ENCODE results near the gene DNAH17. TPM values are rescaled to one million over a fixed set of nuclear protein-coding genes. Genes with fewer than 3 reads are reported as not detected.

The DNAH17 gene
- total RNA-seq, 1 donor from 2014 or later: 0.51 TPM

- DNase-seq: no peak
These were observed 150.1 kb downstream of the DNAH17 start for GRCh38 chr17:78427140-78427539.

- no peak for DNase-seq
These were observed 150.8 kb downstream of the DNAH17 start for GRCh38 chr17:78426293-78426879.

GRCh38 chr17:78425429-78425828 lies 151.8 kb downstream of the DNAH17 start:
- DNase-seq: no peak

- DNase-seq: no peak
These were observed 153.1 kb downstream of the DNAH17 start for GRCh38 chr17:78423961-78424675.

GRCh38 chr17:78422872-78423588 lies 154.2 kb downstream of the DNAH17 start:
- no peak for DNase-seq

- DNase-seq: no peak
These were observed 155.0 kb downstream of the DNAH17 start for GRCh38 chr17:78422267-78422605.

GRCh38 chr17:78421534-78422266 lies 155.5 kb downstream of the DNAH17 start:
- DNase-seq: peak; percentile 88

- DNase-seq: no peak
These were observed 156.1 kb downstream of the DNAH17 start for GRCh38 chr17:78421084-78421533.

GRCh38 chr17:78419970-78420815 lies 157.0 kb downstream of the DNAH17 start:
- DNase-seq: peak; percentile 30

GRCh38 chr17:78418326-78419026 lies 158.7 kb downstream of the DNAH17 start:
- DNase-seq: no peak

GRCh38 chr17:78417531-78417909 lies 159.7 kb downstream of the DNAH17 start:
- DNase-seq: no peak

GRCh38 chr17:78416791-78417530 lies 160.2 kb downstream of the DNAH17 start:
- DNase-seq: peak; percentile 92

GRCh38 chr17:78415821-78416711 lies 161.1 kb downstream of the DNAH17 start:
- DNase-seq: peak; percentile 44

- peak; percentile 32 for DNase-seq
These were observed 162.7 kb downstream of the DNAH17 start for GRCh38 chr17:78414178-78415162.

GRCh38 chr17:78412403-78412802 lies 164.8 kb downstream of the DNAH17 start:
- DNase-seq: peak; percentile 56

- DNase-seq: no peak
These were observed 165.8 kb downstream of the DNAH17 start for GRCh38 chr17:78411241-78411857.

- no peak for DNase-seq
These were observed 167.8 kb downstream of the DNAH17 start for GRCh38 chr17:78409191-78409928.
